Pancreas (tissue), 10 donors: Measurements from ENCODE around the gene HIRA. TPM values are rescaled to one million over a fixed set of nuclear protein-coding genes. Genes with fewer than 3 reads are reported as not detected.

Source experiments
- ATAC-seq, 4 donors: fragments of 200-7000 bp; cut with Tn5 transposase; one replicate each; pipeline versions ENCODE4 v1.8.0 to v1.9.1; 2020; ENCODE audit warnings: mild to moderate bottlenecking in 4 of 4, moderate library complexity in 4 of 4
- DNase-seq, 6 donors: peaks; one replicate each; pipeline ENCODE4 v3.0.0-alpha.2; 2020
- FAIRE-seq: peaks from 2 replicates; lab custom pipeline; 2012; peaks lifted over from hg19 to GRCh38; lab: Jason Lieb, UNC
- H3K27ac ChIP-seq, 4 donors: fragments of 200-600 bp; sonication (generic); 1 replicate in 3 of 4; 2 replicates in 1 of 4; pipeline versions ENCODE4 v1.5.0 to v1.8.0; 2020
- H3K27me3 ChIP-seq, 4 donors: fragments of 200-600 bp; one replicate each; pipeline ENCODE4 v1.8.0; 2021
- H3K36me3 ChIP-seq, 3 donors: fragments of 200-600 bp; sonication (generic) in 1 of 3; one replicate each; pipeline versions ENCODE4 v1.5.0 to v1.8.0; 2020 to 2021
- H3K4me1 ChIP-seq, 3 donors: fragments of 200-600 bp; one replicate each; pipeline ENCODE4 v1.8.0; 2021
- H3K4me3 ChIP-seq, 4 donors: fragments of 200-600 bp; sonication (generic) in 2 of 4; one replicate each; pipeline versions ENCODE4 v1.5.0 to v1.8.0; 2020 to 2021
- H3K9me3 ChIP-seq, 4 donors: fragments of 200-600 bp; one replicate each; pipeline ENCODE4 v1.8.0; 2021
- CTCF ChIP-seq, 4 donors: fragments of 200-600 bp; sonication (generic) in 3 of 4; IDR thresholded peaks; one replicate each; pipeline versions ENCODE4 v1.5.0 to v1.8.0; 2021; ENCODE audit warnings: antibody characterized with exemption in 4 of 4
- WGBS, 2 donors: extraction: QIAGEN DNeasy Blood & Tissue Kit; methylation state at CpG; one replicate each; pipeline ENCODE4 v1.1.7; 2013; 5-methylcytosine and 5-hydroxymethylcytosine counted together
- intact Hi-C, 3 donors: fragments of 100-400 bp; cut with DNase I; formaldehyde crosslinking; loops; one replicate each; pipeline versions ENCODE4 v1.11.1 to v1.14.2; 2022
- polyA plus RNA-seq, 2 donors: library from polyadenylated mRNA; stranded (reverse); fragments of 200-250 nt; gene quantifications; one replicate each; pipeline ENCODE4 v1.2.3, GENCODE V29; 2013
- total RNA-seq, 6 donors: library from RNA; stranded (reverse); fragmentation: NEBNext Ultra II Directional in 4 of 6; extraction: Animal tissue kit (Norgen Biotek cat#: 25700) in 4 of 6; gene quantifications; one replicate each; pipeline versions ENCODE4 v1.2.1 to v1.2.4, GENCODE V29; 2021 to 2023
- donor health status: healthy with polysubstance abuse.
- donor health status: DM: no; HTN: no; CAD: no; lungs with moderate emphysema.
- donor health status: DM: no; HTN: no; CAD: no.
- donor health status: control.
- donor health status: control.
- donor health status: Bipolar disorder and iron deficiency.
- donor health status: DM: yes; HTN: yes; CAD: no.
- donor health status: DM: no; HTN: no; CAD: no.
- donor health status: DM: no; HTN: no; CAD: no.
- donor health status: DM: yes; HTN: yes; CAD: no.

Gene HIRA
- total and polyA plus RNA-seq, 8 donors = 6.1 to 14.6 (median 9.5) TPM

GRCh38 chr22:19356708-19357269, 74.7 kb downstream of the HIRA start:
- intact Hi-C loops = loop anchor here in 1 of 3 donors (10.0 kb wide), 1 partner anchor 132 kb away; no protein-coding TSS in a partner anchor
- H3K9me3 ChIP-seq = no peaks in the 10 kb centered on the region
- no peaks in the 10 kb centered on the region for H3K27me3 ChIP-seq
- 95 to 97% methylated on average over 8 of the region's 8 CpGs for WGBS, 2 donors
- ATAC-seq = no peak
- H3K4me3 ChIP-seq = no peak overlapping the region
- H3K4me1 ChIP-seq = no peaks in the 10 kb centered on the region
- no peak overlapping the region for H3K27ac ChIP-seq
- DNase-seq = no peak
- H3K36me3 ChIP-seq = peaks cover 0 to 79% (median 26%) of the 10 kb centered on the region in 3 donors
- no peak for TF ChIP-seq CTCF (IDR thresholded peaks at IDR 0.05)
- no peak for FAIRE-seq

DNA sequence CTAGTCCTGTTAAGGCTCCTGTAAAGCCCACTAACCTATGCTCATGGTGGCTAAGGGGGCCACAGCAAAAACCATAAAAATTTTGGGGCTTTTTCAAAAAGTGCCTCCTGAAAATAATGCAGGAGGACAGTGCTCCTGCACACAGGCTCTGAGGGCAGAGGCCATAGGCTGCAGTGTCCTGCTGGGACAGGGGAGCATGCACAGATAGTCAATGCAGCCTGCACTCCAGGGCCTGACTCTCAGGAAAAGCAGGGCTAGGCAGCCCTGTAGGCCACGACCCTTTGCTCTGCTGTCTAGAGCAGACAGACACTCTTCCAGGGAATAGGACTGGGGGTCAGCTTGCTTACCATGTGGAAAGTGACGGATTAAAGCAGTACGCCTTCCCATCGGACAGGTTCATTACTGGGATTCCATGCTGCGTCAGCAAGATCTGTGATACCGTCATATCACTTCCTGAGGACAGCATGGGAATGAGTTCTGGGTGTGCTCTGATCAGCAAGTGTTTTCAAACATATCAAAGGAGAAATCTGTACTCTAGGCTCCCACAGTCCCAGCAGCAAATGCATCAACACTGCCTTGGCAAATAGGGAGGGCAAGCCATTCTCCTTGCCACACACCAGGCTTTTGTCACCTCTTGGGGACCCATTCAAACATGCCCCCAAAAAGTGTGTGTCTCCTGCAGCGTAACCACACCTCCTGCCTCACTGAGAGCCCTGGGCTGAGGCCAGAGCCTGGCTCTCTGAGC, 75.9 kb downstream of the HIRA start:
- TF ChIP-seq CTCF (IDR thresholded peaks at IDR 0.05) = no peak
- ATAC-seq (no peak), DNase-seq (no peak), FAIRE-seq (no peak)
- H3K9me3 ChIP-seq = no peaks in the 10 kb centered on the region
- no peaks in the 10 kb centered on the region for H3K4me1 ChIP-seq
- WGBS, 2 donors = 89 to 91% methylated on average over 7 of the region's 7 CpGs
- no peaks in the 10 kb centered on the region for H3K27me3 ChIP-seq
- no peak overlapping the region for H3K4me3 ChIP-seq
- intact Hi-C loops = loop anchor here in 1 of 3 donors (10.0 kb wide), 1 partner anchor 131 kb away; no protein-coding TSS in a partner anchor
- H3K27ac ChIP-seq = no peak overlapping the region
- peaks cover 0 to 77% (median 16%) of the 10 kb centered on the region in 3 donors for H3K36me3 ChIP-seq

- 95 to 98% methylated on average over 5 of the region's 5 CpGs for WGBS, 2 donors
- Histone ChIP-seq H3K27me3 (no peaks in the 10 kb centered on the region), H3K36me3 (peaks cover 0 to 80% (median 16%) of the 10 kb centered on the region in 3 donors), H3K4me1 (no peaks in the 10 kb centered on the region), H3K4me3 (no peak overlapping the region), H3K27ac (no peak overlapping the region), H3K9me3 (no peaks in the 10 kb centered on the region)
- FAIRE-seq (no peak), DNase-seq (no peak), ATAC-seq (no peak)
- intact Hi-C loops = loop anchor here in 1 of 3 donors (10.0 kb wide), 1 partner anchor 129 kb away; no protein-coding TSS in a partner anchor
- no peak for TF ChIP-seq CTCF (IDR thresholded peaks at IDR 0.05)
These were observed 77.3 kb downstream of the HIRA start for GRCh38 chr22:19354201-19354600.

- H3K4me3 ChIP-seq = no peak overlapping the region
- H3K27ac ChIP-seq = no peak overlapping the region
- 93 to 94% methylated on average over 18 of the region's 18 CpGs for WGBS, 2 donors
- DNase-seq (no peak), ATAC-seq (no peak), FAIRE-seq (no peak)
- H3K9me3 ChIP-seq = no peaks in the 10 kb centered on the region
- no peaks in the 10 kb centered on the region for H3K27me3 ChIP-seq
- no peak for TF ChIP-seq CTCF (IDR thresholded peaks at IDR 0.05)
- intact Hi-C loops = loop anchor here in 1 of 3 donors (10.0 kb wide), 1 partner anchor 129 kb away; no protein-coding TSS in a partner anchor
- H3K36me3 ChIP-seq = peaks cover 0 to 75% (median 16%) of the 10 kb centered on the region in 3 donors
- H3K4me1 ChIP-seq = no peaks in the 10 kb centered on the region
These were observed 78.0 kb downstream of the HIRA start for GRCh38 chr22:19353363-19354131.
